Thyroid gland (tissue), 4 donors: ENCODE results near the gene ATP9B.

Experiments used
- CTCF ChIP-seq, 6 experiments: fragments of 200-600 bp in 3 of 6; fragments of 450-650 bp in 3 of 6; sonication (generic) in 3 of 6; IDR thresholded peaks; one replicate each; pipeline ENCODE4 v1.5.1; 2016 to 2019; ENCODE audit warnings: antibody characterized with exemption in 6 of 6, mild to moderate bottlenecking in 2 of 6, inconsistent platforms in 1 of 6, moderate library complexity in 1 of 6
- POLR2A ChIP-seq, 2 donors: fragments of 450-650 bp; IDR thresholded peaks; one replicate each; pipeline ENCODE4 v1.6.1; 2017; ENCODE audit warnings: antibody characterized with exemption in 2 of 2, mild to moderate bottlenecking in 2 of 2, moderate library complexity in 1 of 2

DNA sequence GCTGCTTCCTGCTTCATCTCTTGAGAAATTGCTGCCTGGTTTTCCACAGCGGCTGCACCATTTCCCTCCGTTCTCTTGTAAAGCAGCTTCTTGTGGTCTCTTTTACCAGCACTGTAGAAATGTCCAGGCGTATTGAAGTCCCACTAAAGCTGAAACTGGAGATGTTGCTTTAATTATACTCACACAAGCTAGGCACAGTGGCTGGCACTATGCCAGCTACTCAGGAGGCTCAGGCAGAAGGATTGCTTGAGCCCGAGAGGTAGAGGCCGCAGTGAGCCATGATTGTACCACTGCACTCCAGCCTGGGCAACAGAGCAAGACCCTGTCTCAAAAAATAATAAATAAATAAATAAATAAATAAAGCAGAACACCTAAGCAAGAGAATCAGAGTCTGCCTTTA, 19.2 kb upstream of the ATP9B start:
- no peak for TF ChIP-seq CTCF (IDR thresholded peaks at IDR 0.05)
- TF ChIP-seq POLR2A (IDR thresholded peaks at IDR 0.05): no peak
